Measurements from ENCODE around the gene RNF115. TPM values are rescaled to one million over a fixed set of nuclear protein-coding genes. Genes with fewer than 3 reads are reported as not detected.

The RNF115 gene
- total and polyA plus RNA-seq, 2 of the 13 experiments (the other 11 are each of a cell fraction or from before 2014, with no cell fraction given): 6.0 to 10.1 TPM

- no peak for TF ChIP-seq IRF1 (CRISPR knock-in tag; IDR thresholded peaks at IDR 0.05; ENCODE audit: low read depth)
- no peak for TF ChIP-seq RFXANK (CRISPR knock-in tag; IDR thresholded peaks at IDR 0.05)
Observed at GRCh38 chr1:145757420-145757819, 66.5 kb downstream of the RNF115 start (continued).

- Histone ChIP-seq H2AFZ (ENCODE audit: low read length) (no peak overlapping the region), H3K79me2 (ENCODE audit: insufficient read depth, low read length) (no peaks in the 10 kb centered on the region), H4K20me1 (ENCODE audit: insufficient read depth, low read length) (no peaks in the 10 kb centered on the region), H3K27ac (ENCODE audit: extremely low read length, insufficient read depth, low read length) (no peak overlapping the region), H3K4me2 (ENCODE audit: low read depth, low read length) (no peak overlapping the region), H3K27me3 (ENCODE audit: control insufficient read depth in 1 of 2, insufficient read depth in 2 of 2, low read length in 2 of 2) (no peaks in the 10 kb centered on the region), H3K36me3 (replicated peaks in 1 of 2; ENCODE audit: control insufficient read depth in 1 of 2, insufficient read depth in 2 of 2, low read length in 2 of 2) (peaks cover 9 to 49% of the 10 kb centered on the region in 2 experiments), H3K4me3 (replicated peaks in 1 of 3; ENCODE audit: insufficient read depth in 1 of 3, low read depth in 2 of 3, low read length in 3 of 3) (no peak overlapping the region), H3K9ac (ENCODE audit: insufficient read depth, low read depth, low read length) (no peak overlapping the region), H3K4me1 (ENCODE audit: insufficient read depth, low read length) (no peaks in the 10 kb centered on the region), H3K9me3 (ENCODE audit: low read length) (no peaks in the 10 kb centered on the region)
- CTCF ChIA-PET (ENCODE audit: low intra/inter-chr PET ratio, low total read pairs): no interaction called here
- POLR2A ChIA-PET: no interaction called here
- no TSS peak for BruUV-seq (replicated peaks)
- ATAC-seq: no peak
- no peak for DNase-seq (ENCODE audit: low spot score)
- no peak for FAIRE-seq
- TF ChIP-seq NFAT5 (CRISPR knock-in tag; IDR thresholded peaks at IDR 0.05) (no peak), NR2F1 (CRISPR knock-in tag; IDR thresholded peaks at IDR 0.05) (no peak), SRY (CRISPR knock-in tag; IDR thresholded peaks at IDR 0.05) (no peak)
- intact Hi-C loops (cut with micrococcal nuclease; ENCODE audit: unreplicated experiment) (no loop called here), in situ Hi-C loops (cut with HindIII; ENCODE audit: extremely low pct_ligation_motif_present, low pct_unique_long_range_greater_than_20kb) (no loop called here)
- WGBS (ENCODE audit: low lambda C conversion rate): 98% methylated on average over 5 of the region's 5 CpGs
Observed at GRCh38 chr1:145751491-145752037, 72.3 kb downstream of the RNF115 start.

Measured in HepG2 (cell line).